WTC11 (cell line): ENCODE results near the gene GAS5. TPM values are rescaled to one million over a fixed set of nuclear protein-coding genes. Genes with fewer than 3 reads are reported as not detected.

Experiments
- ATAC-seq: fragments of 200-7000 bp; cut with Tn5 transposase; 2 replicates; pipeline ENCODE4 v1.10.0; 2021; ENCODE audit warnings: mild to moderate bottlenecking, moderate library complexity
- CTCF ChIA-PET: fragments of 300-600 bp; sonication (Branson Sonifier 250); formaldehyde crosslinking; loops from one replicate; lab custom pipeline; 2021; ENCODE audit warnings: antibody characterized with exemption; lab: Charles Lee
- POLR2A ChIA-PET: fragments of 350-600 bp; sonication (Branson Sonifier 250); formaldehyde crosslinking; loops from one replicate; lab custom pipeline; 2021; ENCODE audit warnings: antibody characterized with exemption; lab: Charles Lee
- DNase-seq: peaks from one replicate; pipeline ENCODE4 v3.0.0; 2021; ENCODE audit warnings: low spot score
- H3K27ac Mint-ChIP-seq: 2 replicates; pipeline ENCODE4 v1.8.0; 2021; ENCODE audit warnings: mixed read lengths
- H3K27me3 Mint-ChIP-seq: 2 replicates; pipeline ENCODE4 v1.8.0; 2021; ENCODE audit warnings: low read depth, mild to moderate bottlenecking, moderate library complexity, mixed read lengths
- H3K36me3 Mint-ChIP-seq: 2 replicates; pipeline ENCODE4 v1.8.0; 2021; ENCODE audit warnings: mixed read lengths
- H3K4me1 Mint-ChIP-seq: 2 replicates; pipeline ENCODE4 v1.8.0; 2022; ENCODE audit warnings: mixed read lengths
- H3K4me3 Mint-ChIP-seq: 2 replicates; pipeline ENCODE4 v1.8.0; 2021; ENCODE audit warnings: mild to moderate bottlenecking, moderate library complexity, mixed read lengths
- H3K9me3 Mint-ChIP-seq: 2 replicates; pipeline ENCODE4 v1.8.0; 2021; ENCODE audit warnings: mixed read lengths
- AFF4 ChIP-seq: sonication (generic); formaldehyde crosslinking; IDR thresholded peaks from 2 replicates; pipeline ENCODE4 v1.8.1; 2023; ENCODE audit warnings: mild to moderate bottlenecking, missing genetic modification reagents, borderline replicate concordance
- ARID4B ChIP-seq: sonication (generic); formaldehyde crosslinking; IDR thresholded peaks from 2 replicates; pipeline ENCODE4 v1.8.0; 2023; ENCODE audit warnings: missing genetic modification reagents, mild to moderate bottlenecking, borderline replicate concordance
- ATF2 ChIP-seq: sonication (generic); formaldehyde crosslinking; IDR thresholded peaks from 2 replicates; pipeline ENCODE4 v1.8.1; 2022; ENCODE audit warnings: low read depth, missing genetic modification reagents, borderline replicate concordance
- ATF6 ChIP-seq: sonication (generic); formaldehyde crosslinking; IDR thresholded peaks from 2 replicates; pipeline ENCODE4 v1.8.1; 2023; ENCODE audit warnings: mild to moderate bottlenecking, missing genetic modification reagents
- CDX4 ChIP-seq: fragments of 250-450 bp; sonication (Bioruptor Pico); IDR thresholded peaks from 2 replicates; pipeline ENCODE4 v1.9.0; 2021; ENCODE audit warnings: moderate library complexity, mild to moderate bottlenecking, inconsistent platforms, borderline replicate concordance
- GABPB1 ChIP-seq: sonication (generic); formaldehyde crosslinking; IDR thresholded peaks from 2 replicates; pipeline ENCODE4 v1.8.1; 2023; ENCODE audit warnings: mild to moderate bottlenecking, missing genetic modification reagents
- KAT7 ChIP-seq: sonication (generic); formaldehyde crosslinking; IDR thresholded peaks from 2 replicates; pipeline ENCODE4 v1.8.1; 2023; ENCODE audit warnings: missing genetic modification reagents, mild to moderate bottlenecking, borderline replicate concordance
- NFATC4 ChIP-seq: fragments of 250-450 bp; sonication (Bioruptor Pico); IDR thresholded peaks from 2 replicates; pipeline ENCODE4 v1.9.0; 2021; ENCODE audit warnings: mild to moderate bottlenecking
- RELA ChIP-seq: sonication (generic); formaldehyde crosslinking; IDR thresholded peaks from 2 replicates; pipeline ENCODE4 v1.8.1; 2022; ENCODE audit warnings: missing genetic modification reagents, mild to moderate bottlenecking, borderline replicate concordance
- SOX15 ChIP-seq: fragments of 250-450 bp; sonication (Bioruptor Pico); IDR thresholded peaks from 2 replicates; pipeline ENCODE4 v1.9.0; 2021; ENCODE audit warnings: mild to moderate bottlenecking
- TEAD4 ChIP-seq: sonication (generic); formaldehyde crosslinking; IDR thresholded peaks from 2 replicates; pipeline ENCODE4 v1.8.0; 2022; ENCODE audit warnings: mild to moderate bottlenecking, missing genetic modification reagents
- ZNF138 ChIP-seq: sonication (generic); formaldehyde crosslinking; conservative IDR thresholded peaks from 2 replicates; pipeline ENCODE4 v1.8.1; 2022; ENCODE audit warnings: mild to moderate bottlenecking, moderate library complexity, missing genetic modification reagents
- ZNF263 ChIP-seq: sonication (generic); formaldehyde crosslinking; IDR thresholded peaks from 2 replicates; pipeline ENCODE4 v1.8.1; 2022; ENCODE audit warnings: low read depth, mild to moderate bottlenecking, moderate library complexity, missing genetic modification reagents
- total RNA-seq: library from RNA; stranded (reverse); gene quantifications from 3 replicates; pipeline ENCODE4 v1.2.3, GENCODE V29; 2021
- TF ChIP-seq, protein P1 (sequence below): sonication (generic); formaldehyde crosslinking; IDR thresholded peaks from 2 replicates; pipeline ENCODE4 v1.8.0; 2023; ENCODE audit warnings: missing genetic modification reagents
- TF ChIP-seq, protein P2 (sequence below): sonication (generic); formaldehyde crosslinking; conservative IDR thresholded peaks from 2 replicates; pipeline ENCODE4 v1.8.1; 2023; ENCODE audit warnings: mild to moderate bottlenecking, low read depth, missing genetic modification reagents, moderate library complexity

The GAS5 gene
- total RNA-seq, 1 experiment from 2014 or later: 818 TPM

DNA sequence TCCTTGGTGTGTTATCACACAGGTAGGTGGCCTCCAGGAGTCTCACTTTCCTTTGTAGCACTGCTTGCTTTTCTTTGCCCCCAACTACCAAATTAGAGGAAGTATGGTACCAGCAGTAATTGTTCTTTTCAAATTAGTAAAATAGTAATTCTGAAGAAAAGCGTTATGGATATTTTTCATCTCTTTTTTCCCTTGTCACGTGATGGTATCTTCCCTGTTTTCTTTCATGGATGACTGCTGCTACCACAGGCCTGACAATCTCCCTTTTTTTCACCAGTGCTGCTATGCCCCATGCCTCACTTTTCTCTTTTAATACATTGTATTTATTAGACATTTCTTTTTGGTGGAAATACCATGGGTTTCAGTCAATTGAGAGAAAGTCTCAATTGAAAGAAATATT, 3.7 kb upstream of the GAS5 start (continued):
- TF ChIP-seq ARID4B (CRISPR knock-in tag): no peak
- TF ChIP-seq TEAD4 (CRISPR knock-in tag): no peak
- TF ChIP-seq RELA (CRISPR knock-in tag): no peak
- TF ChIP-seq SOX15 (CRISPR knock-in tag): no peak
- TF ChIP-seq, protein P1, sequence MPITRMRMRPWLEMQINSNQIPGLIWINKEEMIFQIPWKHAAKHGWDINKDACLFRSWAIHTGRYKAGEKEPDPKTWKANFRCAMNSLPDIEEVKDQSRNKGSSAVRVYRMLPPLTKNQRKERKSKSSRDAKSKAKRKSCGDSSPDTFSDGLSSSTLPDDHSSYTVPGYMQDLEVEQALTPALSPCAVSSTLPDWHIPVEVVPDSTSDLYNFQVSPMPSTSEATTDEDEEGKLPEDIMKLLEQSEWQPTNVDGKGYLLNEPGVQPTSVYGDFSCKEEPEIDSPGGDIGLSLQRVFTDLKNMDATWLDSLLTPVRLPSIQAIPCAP: no peak

GRCh38 chr1:173871091-173871490, 3.3 kb upstream of the GAS5 start:
- H3K4me3 Mint-ChIP-seq: no peak overlapping the region
- H3K36me3 Mint-ChIP-seq: peaks cover 53% of the 10 kb centered on the region
- H3K27ac Mint-ChIP-seq: no peak overlapping the region; the same call in 1 of the 2 replicates
- H3K27me3 Mint-ChIP-seq: no peaks in the 10 kb centered on the region
- TF ChIP-seq ZNF138 (CRISPR knock-in tag): no peak
- TF ChIP-seq, all 79 proteins: peak for 0
- ChIA-PET POLR2A (no interaction called here), CTCF (no interaction called here)
- no peak for ATAC-seq
- H3K4me1 Mint-ChIP-seq: peaks cover 32% of the 10 kb centered on the region
- H3K9me3 Mint-ChIP-seq: no peaks in the 10 kb centered on the region
- no peak for DNase-seq

GRCh38 chr1:173870252-173871075, 2.7 kb upstream of the GAS5 start:
- no peaks in the 10 kb centered on the region for H3K27me3 Mint-ChIP-seq
- no peak for DNase-seq
- ATAC-seq: no peak
- ChIA-PET CTCF (no interaction called here), POLR2A (interaction anchor here (0.6 kb wide), 1 partner anchor 9 kb away, joined by 3 read pairs; no protein-coding TSS in a partner anchor)
- no peak overlapping the region; the same call in 1 of the 2 replicates for H3K27ac Mint-ChIP-seq
- H3K36me3 Mint-ChIP-seq: peaks cover 54% of the 10 kb centered on the region
- peaks cover 38% of the 10 kb centered on the region for H3K4me1 Mint-ChIP-seq
- peak overlapping the region; percentile 36; the same call in 1 of the 2 replicates for H3K4me3 Mint-ChIP-seq
- no peaks in the 10 kb centered on the region for H3K9me3 Mint-ChIP-seq
- TF ChIP-seq KAT7 (no peak), CDX4 (CRISPR knock-in tag) (no peak), ATF2 (CRISPR knock-in tag) (no peak), NFATC4 (CRISPR knock-in tag) (no peak), GABPB1 (CRISPR knock-in tag) (no peak), ATF6 (CRISPR knock-in tag) (no peak), AFF4 (CRISPR knock-in tag) (no peak), ZNF263 (no peak)
- TF ChIP-seq, protein P2, sequence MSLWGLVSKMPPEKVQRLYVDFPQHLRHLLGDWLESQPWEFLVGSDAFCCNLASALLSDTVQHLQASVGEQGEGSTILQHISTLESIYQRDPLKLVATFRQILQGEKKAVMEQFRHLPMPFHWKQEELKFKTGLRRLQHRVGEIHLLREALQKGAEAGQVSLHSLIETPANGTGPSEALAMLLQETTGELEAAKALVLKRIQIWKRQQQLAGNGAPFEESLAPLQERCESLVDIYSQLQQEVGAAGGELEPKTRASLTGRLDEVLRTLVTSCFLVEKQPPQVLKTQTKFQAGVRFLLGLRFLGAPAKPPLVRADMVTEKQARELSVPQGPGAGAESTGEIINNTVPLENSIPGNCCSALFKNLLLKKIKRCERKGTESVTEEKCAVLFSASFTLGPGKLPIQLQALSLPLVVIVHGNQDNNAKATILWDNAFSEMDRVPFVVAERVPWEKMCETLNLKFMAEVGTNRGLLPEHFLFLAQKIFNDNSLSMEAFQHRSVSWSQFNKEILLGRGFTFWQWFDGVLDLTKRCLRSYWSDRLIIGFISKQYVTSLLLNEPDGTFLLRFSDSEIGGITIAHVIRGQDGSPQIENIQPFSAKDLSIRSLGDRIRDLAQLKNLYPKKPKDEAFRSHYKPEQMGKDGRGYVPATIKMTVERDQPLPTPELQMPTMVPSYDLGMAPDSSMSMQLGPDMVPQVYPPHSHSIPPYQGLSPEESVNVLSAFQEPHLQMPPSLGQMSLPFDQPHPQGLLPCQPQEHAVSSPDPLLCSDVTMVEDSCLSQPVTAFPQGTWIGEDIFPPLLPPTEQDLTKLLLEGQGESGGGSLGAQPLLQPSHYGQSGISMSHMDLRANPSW (CRISPR knock-in tag): no peak
